HG02610 (cell line): ENCODE data around the gene ZNF689.

Source experiments
- ATAC-seq: cut with Tn5 transposase; IDR thresholded peaks from one replicate; pipeline ENCODE4 v1.9.1; 2021; ENCODE audit warnings: mild to moderate bottlenecking, moderate library complexity; ENCODE audit not compliant: unreplicated experiment

ZNF689 gene

DNA sequence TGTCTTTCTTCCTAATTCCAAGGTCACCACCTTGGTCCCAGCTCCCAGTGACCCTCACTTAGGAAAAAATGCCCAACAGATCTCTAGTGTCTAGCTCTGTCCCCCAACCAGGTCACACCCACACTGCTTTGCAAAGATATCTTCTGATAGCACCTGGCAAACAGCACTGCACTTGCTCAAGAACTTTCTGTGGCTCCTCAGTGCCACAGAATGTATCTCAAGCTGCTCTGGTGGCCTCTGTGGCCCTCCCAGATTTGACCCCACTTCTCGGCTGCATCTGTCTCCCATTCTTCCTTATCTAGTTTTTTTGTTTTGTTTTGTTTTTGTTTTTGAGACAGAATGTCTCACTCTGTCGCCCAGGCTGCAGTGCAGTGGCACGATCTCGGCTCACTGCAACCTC, 43.7 kb downstream of the ZNF689 start:
- no peak for ATAC-seq

DNA sequence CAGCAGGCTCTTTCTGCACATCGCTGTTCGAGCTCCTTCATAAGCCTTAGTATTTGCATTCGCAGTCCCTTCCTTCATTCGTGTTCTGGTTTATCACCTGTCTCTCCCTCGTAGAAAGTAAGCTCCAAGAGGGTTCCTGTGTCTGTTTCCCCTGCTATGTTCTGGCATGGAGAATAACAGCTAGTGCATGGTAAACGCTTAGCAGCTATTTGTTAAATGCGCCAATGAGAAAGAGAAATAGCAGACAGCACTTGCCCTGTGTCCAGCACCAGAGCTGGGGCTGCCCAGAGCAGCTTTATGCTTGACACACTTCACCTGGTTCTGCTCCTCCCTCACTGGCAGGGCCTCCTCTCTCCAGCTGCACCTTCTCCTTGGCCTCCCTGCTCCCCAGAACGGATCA, 44.2 kb downstream of the ZNF689 start:
- ATAC-seq: no peak

DNA sequence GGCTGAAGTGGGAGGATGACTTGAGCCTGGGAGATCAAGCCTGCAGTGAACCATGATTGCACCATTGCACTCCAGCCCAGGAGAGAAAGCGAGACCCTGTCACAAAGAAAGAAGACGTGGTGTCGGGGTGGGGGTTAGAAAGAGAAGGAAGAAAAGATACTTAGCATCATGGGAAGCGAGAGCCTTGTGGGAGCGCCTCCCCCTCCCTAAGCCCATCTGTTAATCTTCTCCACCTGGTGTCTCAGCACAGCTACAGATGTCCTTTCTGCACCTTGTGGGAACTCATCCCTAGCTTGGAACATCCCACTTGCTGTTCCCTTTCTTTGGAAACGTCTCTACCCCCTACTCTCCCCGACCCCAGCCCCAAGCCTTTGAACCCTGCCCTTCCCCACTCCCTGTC, 44.7 kb downstream of the ZNF689 start:
- ATAC-seq: no peak

DNA sequence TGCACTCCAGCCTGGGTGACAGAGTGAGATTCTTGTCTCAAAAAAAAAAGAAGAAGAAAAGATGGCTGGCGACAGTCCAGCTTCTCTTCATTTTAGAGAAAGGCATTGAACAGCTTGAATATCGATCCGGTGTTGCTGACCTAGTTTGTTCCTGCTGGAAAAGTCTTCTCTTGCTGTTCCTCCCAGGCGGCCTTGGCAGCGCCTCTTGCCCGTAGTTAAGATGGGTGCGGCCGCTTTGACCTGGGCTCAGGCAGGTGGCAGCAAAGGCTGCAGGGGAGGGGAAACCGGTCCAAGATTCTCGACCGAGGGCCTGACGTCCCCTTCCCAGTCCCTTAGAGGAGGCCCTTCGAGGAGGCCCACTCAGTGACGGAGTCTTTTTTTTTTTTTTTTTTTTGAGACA, 48.2 kb downstream of the ZNF689 start:
- no peak for ATAC-seq

GRCh38 chr16:30561089-30561816, 48.9 kb downstream of the ZNF689 start:
- ATAC-seq: no peak

GRCh38 chr16:30559690-30560089, 50.5 kb downstream of the ZNF689 start:
- no peak for ATAC-seq

DNA sequence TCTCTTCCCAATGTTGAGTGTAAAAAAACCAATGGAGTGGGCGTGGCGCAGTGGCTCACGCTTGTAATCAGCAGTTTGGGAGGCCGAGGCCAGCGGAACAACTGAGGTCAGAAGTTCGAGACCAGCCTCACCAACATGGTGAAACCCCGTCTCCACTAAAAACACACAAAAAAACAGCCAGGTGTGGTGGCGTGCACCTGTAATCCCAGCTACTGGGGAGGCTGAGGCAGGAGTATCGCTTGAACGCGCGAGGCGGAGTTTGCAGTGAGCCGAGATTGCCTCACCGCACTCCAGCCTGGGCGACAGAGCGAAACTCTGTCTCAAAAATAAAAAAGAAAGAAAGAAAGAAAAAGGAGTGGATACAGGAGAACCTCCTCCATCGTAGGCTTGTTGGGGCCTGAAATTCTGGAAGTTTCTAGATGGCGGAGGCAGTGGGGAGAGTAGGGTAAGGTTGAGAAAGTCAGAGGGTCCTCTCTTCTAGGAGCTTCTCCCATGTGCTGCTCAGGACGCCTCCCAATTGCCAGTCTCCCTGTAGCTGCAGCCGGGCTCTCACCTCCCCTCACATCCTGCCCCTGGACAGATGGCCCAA, 51.3 kb downstream of the ZNF689 start:
- no peak for ATAC-seq

DNA sequence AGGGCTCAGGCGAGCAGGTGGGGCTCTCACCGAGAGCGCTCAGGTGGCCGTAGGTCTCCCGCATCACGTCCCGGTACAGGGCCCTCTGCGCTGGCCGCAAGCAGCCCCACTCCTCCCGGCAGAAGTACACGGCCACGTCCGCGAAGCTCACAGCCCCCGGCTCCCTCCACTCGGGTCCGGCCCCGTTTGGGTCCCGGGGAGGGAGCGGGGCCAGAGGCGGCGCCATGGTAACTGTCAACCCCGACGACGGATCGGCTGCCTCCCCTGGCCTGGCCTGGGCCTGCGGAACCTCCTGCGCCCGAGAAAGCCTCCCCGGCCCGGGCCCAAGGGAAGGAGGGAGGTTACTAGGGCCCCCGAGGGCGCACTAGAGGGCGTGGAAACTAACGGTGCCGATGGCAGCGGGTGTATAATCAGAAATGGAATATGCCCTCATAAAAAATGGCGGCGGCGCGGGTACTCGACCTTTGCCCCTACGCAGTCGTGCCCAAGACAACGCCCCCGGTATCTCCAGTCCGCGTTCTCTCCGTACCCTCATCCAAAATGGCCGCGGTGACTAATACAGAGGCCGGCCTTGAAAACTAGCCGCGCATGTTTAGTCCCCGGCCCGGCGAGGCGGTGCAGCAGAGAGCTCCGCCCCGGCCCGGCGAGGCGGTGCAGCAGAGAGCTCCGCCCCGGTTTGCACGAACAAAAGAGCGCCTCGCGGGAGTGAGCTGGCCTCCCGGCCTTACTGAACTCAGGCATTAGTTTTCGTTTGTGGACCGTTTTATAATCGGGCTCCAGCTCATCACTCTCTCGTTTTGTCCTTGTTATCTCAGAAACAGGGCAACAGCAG, 52.0 kb downstream of the ZNF689 start, which contains the start of gene ZNF764:
TSS of gene ZNF764 (minus strand) at position 418 of the 832 bp plus-strand sequence. CDS start at position 226, 192 bp downstream.
- ATAC-seq: peak; percentile 87

DNA sequence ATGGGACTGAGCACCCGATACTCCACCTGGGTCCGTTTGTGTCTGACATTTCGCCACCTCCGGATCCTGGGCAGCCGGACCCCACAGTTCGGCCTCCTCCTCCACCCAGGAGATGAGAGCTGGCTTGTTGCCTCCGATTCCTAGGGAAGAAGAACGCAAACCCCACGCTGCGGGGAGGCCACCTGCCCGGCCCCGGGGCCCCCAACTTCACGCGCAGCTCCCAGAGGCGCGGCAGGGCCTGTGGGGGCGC, 52.6 kb downstream of the ZNF689 start:
- no peak for ATAC-seq

- ATAC-seq: no peak
These were observed 54.1 kb downstream of the ZNF689 start for GRCh38 chr16:30556125-30556473.

DNA sequence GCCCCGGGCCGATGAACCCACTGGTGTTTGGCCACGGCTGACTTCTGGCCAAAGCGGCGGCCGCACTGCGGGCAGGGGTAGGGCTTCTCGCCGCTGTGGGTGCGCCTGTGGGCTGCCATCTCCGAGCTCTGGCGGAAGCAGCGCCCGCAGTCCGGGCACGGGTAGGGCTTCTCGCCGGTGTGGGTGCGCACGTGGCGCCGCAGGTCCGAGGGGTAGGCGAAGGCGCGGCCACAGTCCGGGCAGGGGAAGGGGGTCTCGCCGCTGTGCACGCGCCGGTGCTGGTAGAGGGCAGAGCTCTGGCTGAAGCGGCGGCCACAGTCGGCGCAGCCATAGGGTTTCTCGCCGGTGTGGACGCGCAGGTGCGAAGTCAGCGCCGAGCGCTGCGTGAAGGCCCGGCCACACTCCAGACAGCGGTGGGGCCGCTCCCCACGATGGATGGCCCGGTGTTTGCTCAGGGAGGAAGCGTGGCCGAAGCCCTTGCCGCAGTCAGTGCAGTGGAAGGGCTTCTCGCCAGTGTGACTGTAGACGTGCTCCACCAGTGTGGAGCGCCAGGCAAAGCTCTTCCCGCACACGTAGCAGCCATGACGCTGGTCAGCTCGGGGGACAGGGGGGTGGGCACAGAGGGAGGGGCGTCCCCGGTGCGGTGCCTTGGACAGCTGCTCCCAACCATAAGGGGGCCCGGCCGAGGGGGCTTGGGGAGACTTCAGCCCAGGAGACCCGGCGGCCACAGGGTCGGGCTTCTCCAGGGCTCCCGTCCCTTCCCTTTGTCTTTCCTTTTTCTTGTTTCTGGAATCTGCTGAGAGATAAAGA, 54.7 kb downstream of the ZNF689 start:
- no peak for ATAC-seq

DNA sequence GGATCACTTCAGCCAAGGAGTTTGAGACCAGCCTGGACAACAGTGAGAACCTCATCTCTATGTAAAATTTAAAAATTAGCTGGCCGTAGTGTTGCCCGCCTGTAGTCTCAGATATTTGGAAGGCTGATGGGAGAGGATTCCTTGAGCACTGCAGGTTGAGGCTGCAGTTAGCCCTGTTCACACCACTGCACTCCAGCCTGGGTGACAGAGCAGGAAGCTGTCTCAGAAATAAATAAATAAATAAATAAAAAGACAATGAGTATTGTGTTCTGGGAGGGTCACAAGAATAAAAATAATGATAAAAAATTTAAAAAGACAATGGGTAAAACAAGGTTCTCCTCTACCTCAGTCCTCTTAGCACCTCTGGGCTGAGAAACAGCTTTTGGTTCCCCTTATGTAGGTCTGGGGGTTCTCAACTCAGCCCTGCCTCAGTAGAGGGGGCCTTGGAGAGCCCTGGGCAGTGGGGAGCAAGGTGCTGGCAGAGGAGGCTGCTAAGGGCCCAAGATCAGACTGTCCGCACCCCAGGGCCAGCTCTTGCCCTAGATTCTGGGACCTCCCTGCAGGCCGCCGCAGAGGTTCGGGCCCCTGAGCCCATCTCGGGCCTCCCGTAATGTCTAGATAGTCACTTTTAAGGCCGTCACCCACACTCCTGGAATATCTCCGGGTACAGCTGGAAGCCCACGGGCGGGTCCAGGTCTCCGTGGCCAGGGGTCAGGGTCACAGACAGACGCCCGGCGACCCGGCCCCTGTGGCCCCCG, 55.5 kb downstream of the ZNF689 start:
- no peak for ATAC-seq

- no peak for ATAC-seq
These were observed 56.7 kb downstream of the ZNF689 start for GRCh38 chr16:30553393-30553899.

DNA sequence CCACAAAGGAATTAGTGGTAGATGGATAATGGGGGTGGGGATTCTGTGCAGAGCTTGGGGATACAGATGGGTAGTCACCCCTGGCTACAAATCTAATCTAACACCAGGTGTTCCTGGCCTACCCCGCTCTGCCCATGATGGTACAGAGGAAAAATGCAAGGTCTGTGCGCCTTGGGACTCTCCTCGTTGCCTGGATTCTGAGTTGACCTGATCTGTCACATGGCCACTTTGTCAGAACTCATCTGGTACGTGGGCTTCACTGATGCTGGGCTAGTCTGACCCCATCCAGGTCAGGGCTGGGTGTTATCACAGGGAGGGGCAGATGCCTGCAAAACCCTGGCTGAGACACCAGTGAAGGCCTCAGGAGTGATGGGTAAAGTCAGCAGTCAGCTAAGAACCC, 57.2 kb downstream of the ZNF689 start:
- no peak for ATAC-seq
